GM19324 (cell line): Measurements from ENCODE around the gene TPK1.
"Not testable (repeated sequence)": the region's sequence is repeated elsewhere in the genome, so short reads cannot be mapped to it uniquely, and the experiment has no call there.

Experiments
- ATAC-seq: cut with Tn5 transposase; IDR thresholded peaks from one replicate; pipeline ENCODE4 v1.9.1; 2021; ENCODE audit warnings: mild to moderate bottlenecking, moderate library complexity; ENCODE audit not compliant: unreplicated experiment, low FRiP score

The TPK1 gene

DNA sequence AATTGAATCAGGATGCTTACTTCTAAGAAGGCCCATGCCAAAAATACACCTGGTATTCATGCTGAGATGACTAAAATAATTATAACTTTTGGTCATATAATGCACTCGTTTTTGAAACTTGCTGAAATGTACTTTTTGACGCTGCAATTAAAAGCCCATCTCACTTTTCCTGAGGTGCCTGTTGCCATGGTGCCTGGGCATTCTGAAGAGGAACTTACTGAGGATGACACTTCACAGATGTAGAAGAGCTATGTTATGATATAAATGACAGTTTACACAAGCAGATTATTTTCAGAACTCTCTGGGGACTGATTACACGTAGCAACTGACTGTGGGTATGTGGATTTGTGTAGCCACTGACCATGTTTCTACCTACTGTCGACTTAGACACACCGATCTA lies 182.4 kb downstream of the TPK1 start:
- ATAC-seq, result no peak

DNA sequence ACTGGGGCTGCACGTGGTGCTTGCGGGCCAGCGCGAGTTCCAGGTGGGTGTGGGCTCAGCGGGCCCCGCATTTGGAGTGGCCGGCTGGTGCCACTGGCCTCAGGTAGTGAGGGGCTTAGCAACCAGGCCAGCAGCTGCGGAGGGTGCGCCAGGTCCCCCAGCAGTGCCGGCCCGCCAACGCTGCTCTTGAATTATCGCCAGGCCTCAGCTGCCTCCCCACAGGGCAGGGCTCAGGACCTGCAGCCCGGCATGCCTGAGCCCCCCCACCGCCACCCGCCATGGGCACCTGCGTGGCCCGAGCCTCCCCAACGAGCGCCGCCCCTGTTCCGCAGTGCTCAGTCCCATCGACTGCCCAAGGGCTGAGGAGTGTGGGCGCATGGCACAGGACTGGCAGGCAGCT lies 185.4 kb downstream of the TPK1 start:
- no peak for ATAC-seq

DNA sequence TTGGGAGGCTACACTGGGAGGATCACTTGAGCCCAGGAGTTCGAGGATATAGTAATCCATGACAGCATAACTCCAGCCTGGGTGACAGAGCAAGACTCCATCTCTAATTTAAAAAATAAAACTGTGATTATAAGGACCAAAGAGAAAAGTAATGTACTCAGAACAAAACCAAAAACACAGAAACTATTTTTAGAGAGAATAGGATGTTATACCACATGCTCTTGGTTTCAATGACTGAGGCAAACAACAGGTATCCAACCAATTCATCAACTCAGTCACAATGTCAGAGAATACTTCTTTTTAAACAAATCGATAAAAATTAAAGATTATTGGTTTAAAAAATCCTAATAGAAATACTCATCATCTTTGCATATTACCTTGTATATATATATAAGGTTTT lies 186.7 kb downstream of the TPK1 start:
- ATAC-seq, result no peak

DNA sequence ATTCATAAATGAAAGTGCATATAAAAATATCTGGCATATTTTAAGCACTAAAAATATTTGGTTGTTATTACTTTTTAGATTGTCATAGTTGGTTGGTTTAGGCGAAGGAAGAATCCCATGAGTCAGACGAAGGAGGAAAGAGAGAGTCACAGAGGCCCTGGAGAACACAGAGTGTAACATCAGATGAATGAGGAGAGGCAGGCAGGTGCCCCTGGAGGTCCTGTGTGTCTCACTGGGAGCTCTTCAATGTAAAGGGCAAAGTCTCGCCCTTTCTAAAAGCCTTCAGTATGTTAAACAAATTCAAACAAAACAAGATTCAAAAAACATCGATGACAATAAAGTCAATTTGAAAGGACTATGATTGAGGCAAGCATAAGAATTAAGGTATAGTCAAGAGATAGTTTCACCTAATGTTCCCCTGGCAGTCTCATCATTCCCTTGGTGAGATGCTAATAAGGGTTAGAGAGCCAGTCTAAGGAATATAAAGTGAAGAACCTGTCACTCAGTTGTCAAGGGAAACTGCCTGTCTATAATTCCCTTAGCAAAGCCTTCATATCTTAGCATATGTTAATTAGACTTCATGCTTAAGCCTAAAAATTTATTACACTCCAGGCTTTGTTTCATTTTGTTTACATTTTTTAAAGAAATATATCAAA lies 194.3 kb downstream of the TPK1 start:
- ATAC-seq, result no peak

DNA sequence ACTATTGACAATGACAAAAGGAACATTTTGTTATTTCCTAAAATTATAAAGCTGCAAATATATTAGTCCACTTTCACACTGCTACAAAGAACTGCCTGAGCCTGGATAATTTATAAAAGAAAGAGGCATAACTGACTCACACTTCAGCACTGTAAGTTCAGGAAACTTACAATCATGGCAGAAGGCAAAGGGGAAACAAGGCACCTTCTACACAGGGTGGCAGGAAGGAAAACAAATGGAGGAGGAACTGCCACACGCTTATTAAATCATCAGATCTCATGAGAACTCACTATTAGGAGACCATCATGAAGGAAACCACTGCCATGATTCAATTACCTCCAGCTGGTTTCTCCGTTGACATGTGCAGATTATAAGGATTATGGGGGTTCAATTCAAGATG lies 203.1 kb downstream of the TPK1 start:
- no peak for ATAC-seq

DNA sequence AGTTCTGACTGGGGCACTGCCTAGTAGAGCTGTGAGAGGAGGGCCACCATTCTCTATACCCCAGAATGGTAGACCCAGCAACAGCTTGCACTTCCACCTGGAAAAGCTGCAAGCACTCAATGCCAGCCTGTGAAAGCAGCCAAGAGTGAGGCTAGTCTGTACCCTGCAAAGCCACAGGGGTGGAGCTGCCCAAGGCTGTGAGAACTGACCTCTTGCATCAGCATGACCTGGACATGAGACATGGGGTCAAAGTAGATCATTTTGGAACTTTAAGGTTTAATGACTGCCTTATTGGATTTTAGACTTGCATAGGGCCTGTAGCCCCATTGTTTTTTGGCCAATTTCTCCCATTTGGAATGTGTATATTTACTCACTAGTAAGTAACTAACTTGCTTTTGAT lies 206.3 kb downstream of the TPK1 start:
- no peak for ATAC-seq

DNA sequence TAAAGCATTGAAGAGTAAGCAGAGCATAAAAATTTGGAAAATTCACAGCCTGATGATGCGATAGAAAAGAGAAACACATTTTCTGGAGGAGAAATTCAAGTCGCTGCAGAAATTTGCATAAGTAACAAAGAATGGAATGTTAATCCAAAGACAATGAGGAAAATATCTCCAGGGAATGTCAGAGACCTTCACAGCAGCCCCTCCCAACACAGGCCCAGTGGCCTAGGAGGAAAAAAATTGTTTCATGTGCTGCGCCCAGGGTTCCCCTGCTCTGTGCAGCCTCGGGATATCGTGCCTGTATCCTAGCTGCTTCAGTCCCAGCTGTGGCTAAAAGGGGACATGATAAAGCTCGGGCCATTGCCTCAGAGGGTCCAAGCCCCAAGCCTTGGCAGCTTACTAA lies 206.8 kb downstream of the TPK1 start:
- no peak for ATAC-seq

DNA sequence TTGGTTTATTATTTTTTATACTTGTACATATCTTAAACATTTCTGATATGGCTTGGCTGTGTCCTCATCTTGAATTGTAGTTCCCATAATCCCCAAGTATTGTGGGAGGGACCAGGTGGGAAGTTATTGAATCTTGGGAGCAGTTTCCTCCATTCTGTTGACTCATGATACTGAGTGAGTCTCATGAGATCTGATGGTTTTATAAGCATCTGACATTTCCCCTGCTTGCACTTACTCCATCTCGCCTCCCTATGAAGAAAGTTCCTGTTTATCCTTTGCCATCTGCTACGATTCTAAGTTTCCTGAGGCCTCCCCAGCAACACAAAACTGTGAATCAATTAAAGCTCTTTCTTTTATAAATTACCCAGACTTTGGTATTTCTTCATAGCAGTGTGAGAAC lies 207.7 kb downstream of the TPK1 start:
- ATAC-seq, result no peak

DNA sequence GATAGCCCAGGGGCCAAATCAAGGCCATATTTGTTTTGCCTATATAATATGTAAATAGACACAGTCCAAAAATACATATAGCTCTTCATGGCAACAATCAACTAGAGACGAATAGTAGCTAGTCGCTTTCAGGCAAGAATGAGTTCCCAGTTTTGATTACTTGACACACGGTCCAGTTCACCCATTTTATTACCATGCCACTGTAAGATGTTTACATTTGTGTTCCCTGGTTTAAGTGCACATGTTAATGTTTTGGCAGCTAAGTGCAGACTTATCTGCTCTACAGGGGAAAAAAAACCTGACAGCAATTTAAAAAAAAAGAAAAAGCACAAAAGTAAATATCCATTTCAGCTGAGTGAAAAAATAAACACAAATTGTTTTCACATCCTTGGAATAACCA lies 213.1 kb downstream of the TPK1 start:
- ATAC-seq, result no peak

DNA sequence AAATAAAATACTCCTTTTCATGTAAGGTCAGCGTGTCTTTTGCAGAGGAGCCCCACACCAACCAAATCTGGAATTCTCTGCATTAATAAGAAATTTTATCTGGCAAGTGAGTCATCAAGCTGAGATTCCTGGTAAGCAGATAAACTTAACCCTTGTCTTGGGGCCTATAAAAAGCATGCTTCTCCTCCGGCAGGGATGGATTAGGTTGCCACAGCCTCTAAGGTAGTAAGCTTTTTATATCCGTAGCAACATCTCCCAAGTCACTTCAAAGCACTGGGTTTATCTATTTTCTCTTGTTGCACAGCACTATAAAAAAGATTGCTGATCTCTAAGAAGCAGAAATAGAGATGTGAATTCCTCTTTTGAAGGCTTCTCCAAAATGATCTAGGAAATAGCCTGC lies 229.6 kb downstream of the TPK1 start:
- no peak for ATAC-seq

DNA sequence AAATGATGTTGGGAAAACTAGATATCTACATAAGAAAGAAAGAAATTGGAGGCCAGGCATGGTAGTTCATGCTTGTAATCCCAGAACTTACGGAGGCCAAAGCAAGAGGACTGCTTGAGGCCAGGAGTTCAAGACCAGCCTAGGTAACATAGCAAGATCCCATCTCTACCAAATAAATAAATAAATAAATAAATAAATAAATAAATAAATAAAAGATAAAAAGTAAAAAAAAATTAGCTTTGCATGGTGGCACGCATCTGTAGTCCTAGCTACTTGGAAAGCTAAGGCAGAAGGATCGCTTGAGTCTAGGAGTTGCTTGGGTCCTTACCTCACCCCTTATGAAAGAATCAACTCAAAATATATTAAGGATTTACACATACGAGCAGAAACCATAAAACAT lies 238.9 kb downstream of the TPK1 start:
- ATAC-seq, result no peak

DNA sequence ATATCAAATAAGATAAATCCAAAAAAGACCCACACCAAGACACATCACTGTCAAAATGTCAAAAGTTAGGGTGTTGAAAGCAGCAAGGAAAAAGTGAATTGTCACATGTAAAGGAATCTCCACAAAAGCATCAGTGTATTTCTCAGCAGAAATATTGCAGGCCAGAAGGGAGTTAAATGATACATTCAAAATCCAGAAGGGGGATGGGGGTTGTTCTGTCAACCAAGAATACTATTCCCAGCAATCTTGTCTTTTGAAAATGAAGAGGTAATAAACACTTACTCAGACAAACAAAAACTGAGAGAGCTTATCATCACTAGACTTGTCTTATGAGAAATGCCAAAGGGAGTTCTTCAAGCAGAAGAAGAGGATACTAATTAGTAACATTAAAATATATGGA lies 241.3 kb downstream of the TPK1 start:
- no peak for ATAC-seq

DNA sequence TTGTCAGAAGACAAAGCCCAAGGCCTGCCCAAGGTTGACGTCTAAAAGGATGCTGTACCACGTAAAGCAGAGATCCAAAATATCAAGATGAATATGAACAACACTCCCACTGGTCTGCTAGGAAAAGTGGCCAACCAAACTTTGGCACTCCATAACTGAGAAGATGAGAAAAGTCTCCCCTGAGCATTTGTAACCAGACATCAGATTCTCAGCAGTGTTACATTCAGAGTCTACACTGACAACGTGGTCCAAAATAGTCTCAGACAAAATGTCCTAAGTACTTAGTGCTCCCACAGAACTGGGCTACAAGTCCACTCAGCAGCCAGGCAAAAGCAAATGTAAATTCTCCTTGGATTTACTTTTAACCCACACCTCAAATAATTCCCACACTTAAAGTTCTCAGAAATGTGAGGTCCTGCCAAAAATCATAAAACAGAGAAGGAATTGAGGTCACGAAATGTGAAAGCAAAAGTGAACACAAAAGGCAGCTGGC lies 247.2 kb downstream of the TPK1 start:
- ATAC-seq, result no peak

DNA sequence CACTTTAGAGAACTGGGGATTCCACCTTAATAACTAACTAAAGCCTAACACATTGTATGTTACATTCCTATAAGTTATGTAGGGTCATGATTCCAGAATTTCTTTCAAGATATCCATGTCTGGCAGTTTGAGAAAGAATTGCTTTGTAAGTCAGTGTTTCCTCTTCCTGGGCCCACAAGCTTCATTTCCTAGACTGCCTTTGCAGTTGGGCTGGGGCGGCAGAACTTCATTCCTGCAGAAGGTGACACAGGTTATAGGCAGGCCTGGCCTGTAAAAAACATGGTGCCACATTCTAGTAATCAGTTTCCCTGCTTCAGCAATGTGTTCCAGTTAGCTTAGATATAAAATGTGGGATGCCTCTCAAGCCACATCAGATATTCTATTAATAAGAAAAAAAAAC lies 248.2 kb downstream of the TPK1 start:
- ATAC-seq, result no peak

DNA sequence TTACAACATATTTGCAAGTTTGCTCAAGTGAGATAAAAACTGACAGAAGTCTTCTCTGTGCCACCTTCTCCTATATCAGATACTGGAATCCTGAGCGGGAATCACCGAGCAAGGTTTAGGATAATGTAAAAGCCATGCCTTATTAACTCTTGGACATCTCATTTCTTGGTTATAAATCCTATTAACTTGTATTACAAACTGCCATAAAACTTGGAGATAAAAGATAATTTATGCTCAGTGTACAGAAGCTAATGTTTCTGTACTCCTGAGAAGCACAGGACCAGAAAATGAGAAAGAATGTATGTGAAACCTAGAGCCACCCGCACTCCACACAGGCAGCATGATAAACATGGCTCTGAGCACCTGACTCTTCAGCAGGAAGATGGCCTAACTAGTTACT lies 251.1 kb downstream of the TPK1 start:
- ATAC-seq, result no peak

DNA sequence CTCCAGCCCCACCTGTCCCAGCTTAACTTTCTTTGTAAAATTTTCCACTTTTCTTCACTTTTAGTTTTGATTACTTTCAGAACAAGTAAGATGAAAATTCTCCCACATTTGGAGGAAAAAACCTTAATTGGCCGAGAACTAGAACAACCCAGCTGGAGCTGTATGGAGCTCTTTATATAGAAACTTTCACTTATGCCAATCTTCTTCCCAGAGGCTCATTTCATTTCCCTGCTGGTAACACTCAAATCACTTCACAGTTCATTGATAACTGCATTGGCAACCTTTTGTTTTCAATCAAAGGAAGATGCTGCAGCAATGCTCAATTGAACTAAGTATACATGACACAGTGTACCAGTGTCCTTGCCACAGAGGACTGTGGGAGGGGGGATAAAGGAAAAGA lies 256.2 kb downstream of the TPK1 start:
- no peak for ATAC-seq

DNA sequence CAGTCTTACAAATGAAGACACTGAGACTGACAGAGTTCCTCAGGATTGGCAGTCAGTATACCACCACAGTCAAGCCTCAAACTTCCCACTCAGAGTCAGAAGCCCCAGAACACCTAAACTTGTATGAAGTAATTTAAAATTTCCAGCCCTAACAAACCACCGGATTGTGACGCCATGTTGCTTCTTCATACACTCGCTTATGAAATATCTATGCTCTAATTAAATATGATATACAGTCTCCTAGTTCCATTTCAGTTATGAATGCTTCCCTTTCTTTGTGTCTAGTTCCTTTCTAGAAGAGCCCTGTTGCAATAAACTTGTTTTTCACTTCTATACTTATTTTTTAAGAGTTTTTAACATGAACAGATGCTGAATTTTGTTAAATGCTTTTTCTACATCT lies 260.4 kb downstream of the TPK1 start:
- no peak for ATAC-seq

DNA sequence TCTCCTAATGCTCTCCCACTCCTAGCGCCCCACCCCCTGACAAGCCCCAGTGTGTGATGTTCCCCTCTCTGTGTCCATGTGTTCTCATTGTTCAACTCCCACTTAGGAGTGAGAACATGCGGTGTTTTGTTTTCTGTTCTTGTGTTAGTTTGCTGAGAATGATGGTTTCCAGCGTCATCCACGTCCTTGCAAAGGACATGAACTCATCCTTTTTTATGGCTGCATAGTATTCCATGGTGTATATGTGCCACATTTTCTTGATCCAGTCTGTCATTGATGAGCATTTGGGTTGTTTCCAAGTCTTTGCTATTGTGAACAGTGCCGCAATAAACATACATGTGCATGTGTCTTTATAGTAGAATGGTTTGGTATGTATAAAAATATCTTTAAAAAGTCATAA lies 261.1 kb downstream of the TPK1 start:
- ATAC-seq, result not testable (repeated sequence)

DNA sequence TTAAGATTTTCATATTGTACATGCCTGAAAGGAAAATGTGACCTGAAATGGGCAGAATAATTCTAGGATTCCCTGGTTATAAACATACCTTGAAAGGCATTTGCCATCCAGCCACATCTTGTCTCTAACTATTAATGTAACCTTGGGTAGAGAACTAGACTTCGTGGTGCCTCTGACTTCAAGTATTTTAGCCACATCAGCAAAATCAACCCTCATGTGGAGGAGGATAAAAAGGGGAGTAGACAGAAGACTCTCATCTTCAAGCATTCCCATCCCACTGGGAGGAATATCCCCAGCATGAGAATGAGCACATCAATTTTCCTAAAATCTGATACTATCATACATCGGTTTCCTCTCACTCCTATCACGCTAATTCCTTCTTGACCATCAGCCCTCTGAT lies 267.6 kb downstream of the TPK1 start:
- ATAC-seq, result no peak

DNA sequence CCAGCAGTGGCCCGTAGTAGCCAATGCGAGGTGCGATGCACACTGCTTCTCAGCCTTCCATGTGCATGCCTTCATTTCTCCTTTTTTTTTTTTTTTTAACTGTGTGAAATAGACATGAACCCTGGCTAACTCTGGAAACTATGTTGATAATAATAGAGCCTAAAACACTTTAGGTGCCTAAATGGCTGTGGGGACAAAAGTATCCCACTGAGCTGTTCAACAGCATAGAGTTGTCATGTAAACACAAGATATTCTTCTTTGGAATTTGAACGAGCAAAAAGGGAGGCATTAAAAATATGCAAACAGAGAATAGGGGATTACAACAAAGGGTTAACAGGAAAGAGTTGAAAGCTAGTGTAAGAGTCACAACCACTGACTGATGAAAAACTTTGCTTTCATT lies 270.3 kb downstream of the TPK1 start:
- ATAC-seq, result no peak

DNA sequence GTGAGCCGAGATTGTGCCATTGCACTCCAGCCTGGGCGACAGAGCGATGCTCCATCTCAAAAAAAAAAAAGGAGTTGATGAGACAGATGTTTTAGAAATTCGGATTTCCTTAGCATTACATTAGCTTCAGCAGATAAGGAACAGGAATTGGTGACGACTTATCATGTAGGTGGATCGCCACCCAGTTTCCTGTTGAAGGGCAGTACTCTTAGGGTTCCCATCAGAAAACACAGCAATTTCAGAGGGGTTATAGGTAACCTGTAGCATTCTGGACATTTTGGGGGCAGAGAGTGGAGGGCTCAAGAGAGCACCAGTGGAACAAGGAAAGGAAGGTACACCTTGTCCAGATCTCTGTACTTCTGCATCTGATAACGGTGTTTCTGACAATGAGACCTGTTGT lies 286.0 kb downstream of the TPK1 start:
- ATAC-seq, result no peak

DNA sequence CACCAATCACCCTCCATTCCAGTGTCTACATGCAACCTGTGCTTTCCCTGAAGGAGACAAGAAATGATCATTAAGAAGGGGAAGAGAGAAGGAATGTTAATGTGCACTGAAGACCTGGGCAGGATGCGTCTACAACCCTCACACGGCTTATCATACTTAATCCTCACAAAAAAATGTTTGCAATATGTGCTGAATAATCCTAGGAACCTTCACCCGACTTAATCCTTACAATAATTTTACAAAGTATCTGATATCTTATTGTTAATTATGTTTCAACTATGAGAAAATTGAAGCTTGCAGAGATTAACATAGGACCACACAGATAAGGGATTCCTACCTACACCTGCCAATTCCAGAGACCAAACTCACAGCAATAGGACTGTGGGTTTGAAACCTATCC lies 287.3 kb downstream of the TPK1 start:
- no peak for ATAC-seq

DNA sequence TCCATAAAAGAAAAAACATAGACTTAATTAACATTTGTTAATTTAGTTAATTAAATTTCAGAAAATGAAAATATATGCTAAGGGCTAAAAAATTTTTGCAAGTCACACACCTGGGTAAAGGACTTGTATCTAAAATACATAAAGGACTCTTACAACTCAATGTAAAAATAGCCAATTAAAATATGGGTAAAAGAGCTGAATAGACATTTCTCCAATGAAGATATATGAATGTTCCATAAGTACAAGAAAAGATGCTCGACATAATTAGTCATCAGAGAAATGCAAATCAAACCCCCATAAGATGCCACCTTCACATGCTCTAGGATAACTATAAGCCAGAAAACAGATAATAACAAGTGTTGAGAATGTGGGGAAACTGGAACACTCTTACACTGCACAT lies 288.0 kb downstream of the TPK1 start:
- no peak for ATAC-seq
